HCT116 (cell line): ENCODE measurements around the gene TPO. TPM values are rescaled to one million over a fixed set of nuclear protein-coding genes. Genes with fewer than 3 reads are reported as not detected.

Source experiments
- ATAC-seq: fragments of 200-7000 bp; cut with Tn5 transposase; 2 replicates; pipeline ENCODE4 v1.9.1; 2020; ENCODE audit warnings: mild to moderate bottlenecking, moderate library complexity
- BruUV-seq: library from RNA; stranded (reverse); fragments of 400-500 nt; replicated peaks from 2 replicates; lab custom pipeline; 2021; lab: Mats Ljungman, UMichigan
- CTCF ChIA-PET: fragments of 300-600 bp; sonication (Branson Sonifier 250); formaldehyde crosslinking; loops from one replicate; lab custom pipeline; 2021; ENCODE audit warnings: antibody characterized with exemption; lab: Charles Lee
- POLR2A ChIA-PET: fragments of 300-600, 350-600 bp; sonication (Branson Sonifier 250); formaldehyde crosslinking; loops from one replicate; lab custom pipeline; 2021; ENCODE audit warnings: antibody characterized with exemption; lab: Charles Lee
- RAD21 ChIA-PET, 2 experiments: fragments of 300-600 bp; sonication (Branson Sonifier 250); formaldehyde crosslinking; loops; one replicate each; lab custom pipeline; 2023; ENCODE audit warnings: low total read pairs in 2 of 2; ENCODE audit not compliant: uncharacterized antibody in 2 of 2, unreplicated experiment in 2 of 2, low non-redundant PET in 1 of 2; lab: Charles Lee
- DNase-seq: peaks from one replicate; pipeline ENCODE4 v3.0.0-alpha.2; 2010; ENCODE audit warnings: low read depth, low spot score
- H2AFZ ChIP-seq: fragments of 200-600 bp; shearing (Covaris generic), sonication (generic); 2 replicates; pipeline ENCODE4 v1.6.1; 2017; ENCODE audit warnings: low read depth, mixed run types, mixed read lengths, antibody characterized with exemption, low read length; ENCODE audit not compliant: poor library complexity, severe bottlenecking
- H3K27ac ChIP-seq: 2 replicates; pipeline ENCODE4 v1.5.1; 2012; ENCODE audit warnings: low read depth, low read length
- H3K27me3 ChIP-seq: fragments of 200-600 bp; sonication (generic); 2 replicates; pipeline ENCODE4 v1.6.1; 2016; ENCODE audit warnings: mixed run types, low read length, mixed read lengths; ENCODE audit not compliant: insufficient read depth
- H3K36me3 ChIP-seq, 2 experiments: fragments of 200-500 bp in 1 of 2; fragments of 200-600 bp in 1 of 2; sonication (Bioruptor generic) in 1 of 2; sonication (generic) in 1 of 2; 2 replicates each; pipeline versions ENCODE4 v1.5.1 to v1.6.1; 2014 to 2016; ENCODE audit warnings: low read length in 2 of 2, inconsistent platforms in 1 of 2, mixed read lengths in 1 of 2, mixed run types in 1 of 2; ENCODE audit not compliant: insufficient read depth in 2 of 2, control insufficient read depth in 1 of 2
- H3K4me1 ChIP-seq, 2 experiments: fragments of 200-600 bp in 1 of 2; sonication (generic) in 1 of 2; 2 replicates each; pipeline versions ENCODE4 v1.5.1 to v1.6.1; 2012 to 2017; ENCODE audit warnings: low read length in 2 of 2, inconsistent platforms in 1 of 2, mild to moderate bottlenecking in 1 of 2, mixed read lengths in 1 of 2, mixed run types in 1 of 2, moderate library complexity in 1 of 2; ENCODE audit not compliant: insufficient read depth in 2 of 2, control insufficient read depth in 1 of 2
- H3K4me2 ChIP-seq: fragments of 200-600 bp; sonication (generic); 2 replicates; pipeline ENCODE4 v1.6.1; 2017; ENCODE audit warnings: mixed run types, low read length, mixed read lengths
- H3K4me3 ChIP-seq, 2 experiments: fragments of 200-600 bp in 1 of 2; sonication (generic) in 1 of 2; replicated peaks in 1 of 2; 2 replicates each; pipeline ENCODE4 v1.5.1; 2011 to 2016; ENCODE audit warnings: low read length in 2 of 2, control low read depth in 1 of 2, low read depth in 1 of 2, mild to moderate bottlenecking in 1 of 2, mixed read lengths in 1 of 2, mixed run types in 1 of 2
- H3K79me2 ChIP-seq: fragments of 200-600 bp; sonication (generic); 2 replicates; pipeline ENCODE4 v1.6.1; 2017; ENCODE audit warnings: mild to moderate bottlenecking, mixed run types, low read length, moderate library complexity, mixed read lengths; ENCODE audit not compliant: insufficient read depth
- H3K9ac ChIP-seq: fragments of 200-600 bp; sonication (generic); 2 replicates; pipeline ENCODE4 v1.6.1; 2016; ENCODE audit warnings: low read length, mixed read lengths
- H3K9me2 ChIP-seq: fragments of 200-600 bp; sonication (generic), shearing (Covaris generic); 2 replicates; pipeline ENCODE4 v1.6.1; 2017; ENCODE audit warnings: mixed run types, mild to moderate bottlenecking, moderate library complexity; ENCODE audit not compliant: insufficient read depth
- H3K9me3 ChIP-seq, 2 experiments: fragments of 200-500 bp in 1 of 2; fragments of 200-600 bp in 1 of 2; sonication (Bioruptor generic) in 1 of 2; sonication (generic) in 1 of 2; 2 replicates each; pipeline ENCODE4 v1.6.1; 2014 to 2017; ENCODE audit warnings: low read length in 2 of 2, mixed read lengths in 2 of 2, inconsistent platforms in 1 of 2, low read depth in 1 of 2, mild to moderate bottlenecking in 1 of 2, mixed run types in 1 of 2, moderate library complexity in 1 of 2; ENCODE audit not compliant: control insufficient read depth in 1 of 2, insufficient read depth in 1 of 2
- H4K20me1 ChIP-seq: fragments of 200-600 bp; sonication (generic), shearing (Covaris generic); 2 replicates; pipeline ENCODE4 v1.6.1; 2017; ENCODE audit warnings: mixed run types, mild to moderate bottlenecking, moderate library complexity; ENCODE audit not compliant: insufficient read depth
- ATF3 ChIP-seq: IDR thresholded peaks from 2 replicates; pipeline ENCODE4 v1.6.1; 2012
- CEBPB ChIP-seq: IDR thresholded peaks from 2 replicates; pipeline ENCODE4 v1.6.1; 2012; ENCODE audit warnings: low read depth
- ELF1 ChIP-seq: IDR thresholded peaks from 2 replicates; pipeline ENCODE4 v1.6.1; 2012; ENCODE audit warnings: low read depth, borderline replicate concordance
- EZH2phosphoT487 ChIP-seq: fragments of 200-600 bp; IDR thresholded peaks from 2 replicates; pipeline ENCODE4 v1.6.1; 2018; ENCODE audit warnings: antibody characterized with exemption, borderline replicate concordance
- JUND ChIP-seq: IDR thresholded peaks from 2 replicates; pipeline ENCODE4 v1.6.1; 2012
- MAX ChIP-seq: IDR thresholded peaks from 2 replicates; pipeline ENCODE4 v1.6.1; 2012
- POLR2A ChIP-seq: IDR thresholded peaks from 2 replicates; pipeline ENCODE4 v1.7.0; 2011; ENCODE audit warnings: borderline replicate concordance; ENCODE audit not compliant: insufficient read depth, insufficient read length; ENCODE audit errors: extremely low read depth
- POLR2AphosphoS5 ChIP-seq: IDR thresholded peaks from 2 replicates; pipeline ENCODE4 v1.6.1; 2011; ENCODE audit warnings: mild to moderate bottlenecking, low read depth, low read length, moderate library complexity
- RAD21 ChIP-seq: IDR thresholded peaks from 2 replicates; pipeline ENCODE4 v1.6.1; 2012; ENCODE audit warnings: low read depth, mild to moderate bottlenecking
- REST ChIP-seq: IDR thresholded peaks from 2 replicates; pipeline ENCODE4 v1.6.1; 2012; ENCODE audit warnings: low read depth
- SIN3A ChIP-seq: IDR thresholded peaks from 2 replicates; pipeline ENCODE4 v1.6.1; 2012; ENCODE audit warnings: low read depth
- SP1 ChIP-seq: IDR thresholded peaks from 2 replicates; pipeline ENCODE4 v1.6.1; 2012; ENCODE audit warnings: low read depth
- SRF ChIP-seq: IDR thresholded peaks from 2 replicates; pipeline ENCODE4 v1.6.1; 2012; ENCODE audit warnings: low read depth
- TCF7L2 ChIP-seq: IDR thresholded peaks from 2 replicates; pipeline ENCODE4 v1.7.0; 2011; ENCODE audit warnings: borderline replicate concordance, inconsistent platforms; ENCODE audit not compliant: insufficient read depth, insufficient read length; ENCODE audit errors: extremely low read depth
- ZBTB33 ChIP-seq: IDR thresholded peaks from 2 replicates; pipeline ENCODE4 v1.6.1; 2011; ENCODE audit warnings: mild to moderate bottlenecking, low read length, moderate library complexity; ENCODE audit not compliant: insufficient replicate concordance; ENCODE audit errors: extremely low read depth
- ZFX ChIP-seq: fragments of 450-650 bp; IDR thresholded peaks from 2 replicates; pipeline ENCODE4 v1.6.1; 2017
- ZNF274 ChIP-seq: fragments of 200-500 bp; sonication (Bioruptor generic); IDR thresholded peaks from 2 replicates; pipeline ENCODE4 v1.6.1; 2014; ENCODE audit warnings: mild to moderate bottlenecking, low read depth, low read length, inconsistent platforms
- intact Hi-C: fragments of 100-400 bp; cut with micrococcal nuclease; formaldehyde crosslinking; loops from 2 replicates; pipeline ENCODE4 v1.10.0; 2022
- total RNA-seq: library from RNA; stranded (reverse); gene quantifications from one replicate; pipeline ENCODE4 v1.2.1, GENCODE V29; 2021; ENCODE audit not compliant: unreplicated experiment

Gene TPO
- total RNA-seq, 1 experiment from 2014 or later, result not detected

- no TSS peak for BruUV-seq
- intact Hi-C loops, result no loop called here
- Histone ChIP-seq H3K9ac (no peak overlapping the region), H3K27me3 (peaks cover 25% of the 10 kb centered on the region), H3K9me2 (no peaks in the 10 kb centered on the region), H3K4me3 (no peak overlapping the region), H4K20me1 (no peaks in the 10 kb centered on the region), H3K4me2 (no peak overlapping the region), H3K27ac (no peak overlapping the region), H3K9me3 (no peaks in the 10 kb centered on the region), H3K36me3 (no peaks in the 10 kb centered on the region), H2AFZ (no peak overlapping the region), H3K4me1 (no peaks in the 10 kb centered on the region), H3K79me2 (no peaks in the 10 kb centered on the region)
- CTCF ChIA-PET, result no interaction called here
- POLR2A ChIA-PET, result no interaction called here
- ATAC-seq (no peak), DNase-seq (no peak)
- TF ChIP-seq MAX (no peak), EZH2phosphoT487 (no peak), ELF1 (no peak), REST (no peak), CEBPB (no peak), ATF3 (no peak), ZBTB33 (no peak), SP1 (no peak), ZNF274 (no peak), TCF7L2 (no peak), SIN3A (no peak), RAD21 (no peak), ZFX (no peak), SRF (no peak), JUND (no peak), POLR2AphosphoS5 (no peak), POLR2A (no peak)
- RAD21 ChIA-PET, result no interaction called here
Observed at GRCh38 chr2:1405124-1405523, 8.1 kb upstream of the TPO start.
